Measurements from ENCODE around the gene GALNT17.

Gene GALNT17

DNA sequence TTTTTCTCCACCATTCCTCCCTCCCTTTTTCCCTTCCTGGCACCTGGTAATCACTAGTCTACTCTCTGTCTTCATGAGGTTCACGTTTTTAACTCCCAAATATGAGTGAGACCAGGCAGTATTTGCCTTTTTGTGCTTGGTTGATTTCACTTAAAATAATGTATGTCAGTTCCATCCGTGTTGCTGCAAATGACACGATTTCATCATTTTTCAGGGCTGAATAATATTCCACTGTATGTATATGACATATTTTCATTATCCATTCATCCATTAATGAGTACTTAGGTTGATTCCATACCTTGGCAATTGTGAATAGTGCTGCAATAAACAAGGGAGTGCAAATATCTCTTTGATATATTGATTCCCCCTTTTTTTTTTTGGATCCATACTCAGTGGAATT is 25.8 kb downstream of the GALNT17 start:
- DNase-seq, result no peak
- H3K4me3 ChIP-seq (ENCODE audit: low read depth in 1 of 2, low read length in 2 of 2), result no peak overlapping the region
- H3K36me3 ChIP-seq (ENCODE audit: insufficient read depth, low read length), result no peaks in the 10 kb centered on the region
- no peak overlapping the region for H2AFZ ChIP-seq (ENCODE audit: low read depth, low read length)
- H3K4me2 ChIP-seq (ENCODE audit: insufficient read depth, low read length), result no peak overlapping the region
- H3K27ac ChIP-seq (ENCODE audit: low read length), result no peak overlapping the region
- no peak overlapping the region for H3K9ac ChIP-seq (ENCODE audit: low read depth, low read length)
- no peaks in the 10 kb centered on the region for H4K20me1 ChIP-seq (ENCODE audit: insufficient read depth, low read length)
- H3K9me3 ChIP-seq (ENCODE audit: insufficient read depth, low read length, severe bottlenecking), result no peaks in the 10 kb centered on the region
- H3K4me1 ChIP-seq (ENCODE audit: insufficient read depth, low read length), result no peaks in the 10 kb centered on the region
- TF ChIP-seq, protein P1, sequence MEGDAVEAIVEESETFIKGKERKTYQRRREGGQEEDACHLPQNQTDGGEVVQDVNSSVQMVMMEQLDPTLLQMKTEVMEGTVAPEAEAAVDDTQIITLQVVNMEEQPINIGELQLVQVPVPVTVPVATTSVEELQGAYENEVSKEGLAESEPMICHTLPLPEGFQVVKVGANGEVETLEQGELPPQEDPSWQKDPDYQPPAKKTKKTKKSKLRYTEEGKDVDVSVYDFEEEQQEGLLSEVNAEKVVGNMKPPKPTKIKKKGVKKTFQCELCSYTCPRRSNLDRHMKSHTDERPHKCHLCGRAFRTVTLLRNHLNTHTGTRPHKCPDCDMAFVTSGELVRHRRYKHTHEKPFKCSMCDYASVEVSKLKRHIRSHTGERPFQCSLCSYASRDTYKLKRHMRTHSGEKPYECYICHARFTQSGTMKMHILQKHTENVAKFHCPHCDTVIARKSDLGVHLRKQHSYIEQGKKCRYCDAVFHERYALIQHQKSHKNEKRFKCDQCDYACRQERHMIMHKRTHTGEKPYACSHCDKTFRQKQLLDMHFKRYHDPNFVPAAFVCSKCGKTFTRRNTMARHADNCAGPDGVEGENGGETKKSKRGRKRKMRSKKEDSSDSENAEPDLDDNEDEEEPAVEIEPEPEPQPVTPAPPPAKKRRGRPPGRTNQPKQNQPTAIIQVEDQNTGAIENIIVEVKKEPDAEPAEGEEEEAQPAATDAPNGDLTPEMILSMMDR (IDR thresholded peaks at IDR 0.05; ENCODE audit: borderline replicate concordance, extremely low read depth, low read length, poor library complexity, severe bottlenecking), result no peak
- no peak for TF ChIP-seq EZH2 (IDR thresholded peaks at IDR 0.05; ENCODE audit: borderline replicate concordance, low read depth, low read length, severe bottlenecking)
- no peaks in the 10 kb centered on the region for H3K79me2 ChIP-seq (ENCODE audit: insufficient read depth, low read length)
- H3K27me3 ChIP-seq (ENCODE audit: insufficient read depth, low read length, poor library complexity), result no peaks in the 10 kb centered on the region
- no peak for ATAC-seq (ENCODE audit: insufficient read depth, low read depth)

DNA sequence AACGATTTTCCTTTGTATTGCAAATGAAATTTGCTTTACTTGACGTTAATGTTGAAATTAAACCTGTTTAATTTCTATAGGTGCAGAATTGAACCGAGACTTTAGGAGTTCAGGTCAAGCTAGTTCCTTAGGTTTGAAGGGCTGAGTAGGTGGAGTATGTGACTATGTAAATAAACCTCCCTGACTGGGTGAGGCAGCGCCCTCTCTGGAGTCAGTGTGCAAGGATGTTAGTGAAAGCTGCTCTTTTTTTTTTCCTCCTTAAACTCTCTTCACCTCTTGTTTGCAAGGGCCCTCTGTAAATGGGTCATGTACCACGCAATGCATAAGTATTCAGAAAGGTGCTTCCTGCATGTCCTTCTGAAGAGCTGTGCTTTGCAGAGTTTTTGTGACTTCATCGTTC is 33.8 kb downstream of the GALNT17 start:
- H3K9me3 ChIP-seq (ENCODE audit: insufficient read depth, low read length, severe bottlenecking), result no peaks in the 10 kb centered on the region
- H3K9ac ChIP-seq (ENCODE audit: low read depth, low read length), result no peak overlapping the region
- no peak overlapping the region for H2AFZ ChIP-seq (ENCODE audit: low read depth, low read length)
- no peak overlapping the region for H3K4me2 ChIP-seq (ENCODE audit: insufficient read depth, low read length)
- no peak for TF ChIP-seq EZH2 (IDR thresholded peaks at IDR 0.05; ENCODE audit: borderline replicate concordance, low read depth, low read length, severe bottlenecking)
- TF ChIP-seq, protein P1 (IDR thresholded peaks at IDR 0.05; ENCODE audit: borderline replicate concordance, extremely low read depth, low read length, poor library complexity, severe bottlenecking), result no peak
- no peak for DNase-seq
- H3K27me3 ChIP-seq (ENCODE audit: insufficient read depth, low read length, poor library complexity), result no peaks in the 10 kb centered on the region
- no peak overlapping the region for H3K4me3 ChIP-seq (ENCODE audit: low read depth in 1 of 2, low read length in 2 of 2)
- no peaks in the 10 kb centered on the region for H3K4me1 ChIP-seq (ENCODE audit: insufficient read depth, low read length)
- ATAC-seq (ENCODE audit: insufficient read depth, low read depth), result no peak
- H4K20me1 ChIP-seq (ENCODE audit: insufficient read depth, low read length), result no peaks in the 10 kb centered on the region
- no peaks in the 10 kb centered on the region for H3K79me2 ChIP-seq (ENCODE audit: insufficient read depth, low read length)
- H3K36me3 ChIP-seq (ENCODE audit: insufficient read depth, low read length), result no peaks in the 10 kb centered on the region
- no peak overlapping the region for H3K27ac ChIP-seq (ENCODE audit: low read length)

DNA sequence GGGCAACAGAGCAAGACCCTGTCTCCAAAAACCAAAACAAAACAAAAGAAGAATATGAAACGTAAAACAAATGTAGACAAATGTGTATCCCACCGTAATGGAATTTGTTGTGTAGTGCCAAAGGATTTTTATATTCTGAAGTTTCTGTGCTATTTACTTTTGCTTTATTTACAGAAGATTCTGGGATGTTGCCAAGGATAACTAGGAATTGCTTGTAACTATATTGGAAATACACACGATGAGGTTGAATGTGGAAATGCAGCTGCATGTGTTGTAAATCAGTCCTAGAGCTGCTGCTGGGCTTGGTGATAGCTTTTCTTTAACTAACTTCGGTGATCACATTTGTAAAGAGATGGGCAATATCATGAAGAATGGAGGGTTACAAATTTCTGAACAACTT is 39.5 kb downstream of the GALNT17 start:
- no peaks in the 10 kb centered on the region for H3K79me2 ChIP-seq (ENCODE audit: insufficient read depth, low read length)
- no peak overlapping the region for H3K4me3 ChIP-seq (ENCODE audit: low read depth in 1 of 2, low read length in 2 of 2)
- H4K20me1 ChIP-seq (ENCODE audit: insufficient read depth, low read length), result no peaks in the 10 kb centered on the region
- no peak overlapping the region for H2AFZ ChIP-seq (ENCODE audit: low read depth, low read length)
- H3K9ac ChIP-seq (ENCODE audit: low read depth, low read length), result no peak overlapping the region
- no peaks in the 10 kb centered on the region for H3K4me1 ChIP-seq (ENCODE audit: insufficient read depth, low read length)
- no peak overlapping the region for H3K4me2 ChIP-seq (ENCODE audit: insufficient read depth, low read length)
- H3K27ac ChIP-seq (ENCODE audit: low read length), result no peak overlapping the region
- TF ChIP-seq, protein P1 (IDR thresholded peaks at IDR 0.05; ENCODE audit: borderline replicate concordance, extremely low read depth, low read length, poor library complexity, severe bottlenecking), result no peak
- no peak for TF ChIP-seq EZH2 (IDR thresholded peaks at IDR 0.05; ENCODE audit: borderline replicate concordance, low read depth, low read length, severe bottlenecking)
- DNase-seq, result no peak
- ATAC-seq (ENCODE audit: insufficient read depth, low read depth), result no peak
- no peaks in the 10 kb centered on the region for H3K9me3 ChIP-seq (ENCODE audit: insufficient read depth, low read length, severe bottlenecking)
- no peaks in the 10 kb centered on the region for H3K36me3 ChIP-seq (ENCODE audit: insufficient read depth, low read length)
- H3K27me3 ChIP-seq (ENCODE audit: insufficient read depth, low read length, poor library complexity), result no peaks in the 10 kb centered on the region

DNA sequence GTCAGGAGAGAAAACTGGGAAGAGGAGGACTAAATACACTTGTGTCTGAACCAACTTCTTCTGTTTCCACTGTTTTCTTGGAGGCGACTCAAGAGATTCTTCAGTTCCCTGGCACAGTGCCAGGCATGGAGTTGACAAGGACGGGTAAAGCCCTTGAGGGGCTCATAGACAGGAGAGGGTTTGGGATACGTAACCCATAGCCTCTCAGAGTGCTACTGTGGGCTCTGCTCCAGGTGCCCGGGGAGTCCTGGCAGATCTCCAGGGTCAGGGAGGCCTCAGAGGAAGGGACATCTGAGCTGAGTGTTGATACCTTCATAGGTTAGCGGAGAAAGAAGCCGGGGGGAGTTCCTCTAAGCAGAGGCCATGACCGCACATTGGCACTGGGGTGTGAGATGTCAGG is 42.0 kb downstream of the GALNT17 start:
- H3K79me2 ChIP-seq (ENCODE audit: insufficient read depth, low read length), result no peaks in the 10 kb centered on the region
- no peak overlapping the region for H3K4me3 ChIP-seq (ENCODE audit: low read depth in 1 of 2, low read length in 2 of 2)
- H3K4me1 ChIP-seq (ENCODE audit: insufficient read depth, low read length), result no peaks in the 10 kb centered on the region
- TF ChIP-seq EZH2 (IDR thresholded peaks at IDR 0.05; ENCODE audit: borderline replicate concordance, low read depth, low read length, severe bottlenecking), result no peak
- TF ChIP-seq, protein P1 (IDR thresholded peaks at IDR 0.05; ENCODE audit: borderline replicate concordance, extremely low read depth, low read length, poor library complexity, severe bottlenecking), result no peak
- no peaks in the 10 kb centered on the region for H3K36me3 ChIP-seq (ENCODE audit: insufficient read depth, low read length)
- no peak overlapping the region for H3K4me2 ChIP-seq (ENCODE audit: insufficient read depth, low read length)
- no peak for DNase-seq
- no peak for ATAC-seq (ENCODE audit: insufficient read depth, low read depth)
- no peak overlapping the region for H2AFZ ChIP-seq (ENCODE audit: low read depth, low read length)
- H3K27ac ChIP-seq (ENCODE audit: low read length), result no peak overlapping the region
- no peak overlapping the region for H3K9ac ChIP-seq (ENCODE audit: low read depth, low read length)
- no peaks in the 10 kb centered on the region for H4K20me1 ChIP-seq (ENCODE audit: insufficient read depth, low read length)
- no peaks in the 10 kb centered on the region for H3K9me3 ChIP-seq (ENCODE audit: insufficient read depth, low read length, severe bottlenecking)
- no peaks in the 10 kb centered on the region for H3K27me3 ChIP-seq (ENCODE audit: insufficient read depth, low read length, poor library complexity)

Data from DND-41 (cell line).